Measurements from ENCODE around the gene ATP1B1.
A peak's percentile ranks its signal among the peaks of the same experiment; 100 is the strongest.

ATP1B1 gene

GRCh38 chr1:169106095-169106920 lies at the start of gene ATP1B1:
Gene ATP1B1, plus strand, starts transcription at chr1:169106690. Its CDS starts 140 bp downstream, at chr1:169106830.
- peak; percentile 91 to 99 for DNase-seq

GRCh38 chr1:169059421-169059820 lies 47.1 kb upstream of the ATP1B1 start:
- DNase-seq = no peak

- DNase-seq = peak; percentile 68 to 81
These were observed 46.3 kb upstream of the ATP1B1 start for GRCh38 chr1:169060043-169060722.

- DNase-seq = no peak
These were observed 45.4 kb upstream of the ATP1B1 start for GRCh38 chr1:169060919-169061639.

GRCh38 chr1:169062152-169062551 lies 44.3 kb upstream of the ATP1B1 start:
- DNase-seq = no peak

- DNase-seq = no peak
These were observed 42.4 kb upstream of the ATP1B1 start for GRCh38 chr1:169064103-169064502.

- no peak for DNase-seq
These were observed 35.9 kb upstream of the ATP1B1 start for GRCh38 chr1:169070547-169070946.

- no peak for DNase-seq
These were observed 35.5 kb upstream of the ATP1B1 start for GRCh38 chr1:169070958-169071357.

GRCh38 chr1:169072945-169073725 lies 33.4 kb upstream of the ATP1B1 start:
- DNase-seq = no peak

GRCh38 chr1:169078163-169078883 lies 28.2 kb upstream of the ATP1B1 start:
- DNase-seq = no peak

- DNase-seq = no peak
These were observed 24.9 kb upstream of the ATP1B1 start for GRCh38 chr1:169081503-169082123.

GRCh38 chr1:169085911-169086310 lies 20.6 kb upstream of the ATP1B1 start:
- no peak for DNase-seq

GRCh38 chr1:169086603-169087455 lies 19.7 kb upstream of the ATP1B1 start:
- peak; percentile 62 to 75 for DNase-seq

- no peak for DNase-seq
These were observed 18.6 kb upstream of the ATP1B1 start for GRCh38 chr1:169087876-169088275.

- no peak for DNase-seq
These were observed 16.7 kb upstream of the ATP1B1 start for GRCh38 chr1:169089776-169090175.

GRCh38 chr1:169090308-169090899 lies 16.1 kb upstream of the ATP1B1 start:
- DNase-seq = no peak

- no peak for DNase-seq
These were observed 15.6 kb upstream of the ATP1B1 start for GRCh38 chr1:169090900-169091311.

GRCh38 chr1:169091480-169091941 lies 15.0 kb upstream of the ATP1B1 start:
- peak in 1 of 2 experiments; percentile 21 for DNase-seq

GRCh38 chr1:169092399-169092798 lies 14.1 kb upstream of the ATP1B1 start:
- DNase-seq = no peak
